HG03521 (cell line): ENCODE data around the gene HTR1E.
"Not testable (repeated sequence)": the region's sequence is repeated elsewhere in the genome, so short reads cannot be mapped to it uniquely, and the experiment has no call there.

Experiments
- ATAC-seq: cut with Tn5 transposase; IDR thresholded peaks from one replicate; pipeline ENCODE4 v1.9.1; 2021; ENCODE audit warnings: mild to moderate bottlenecking, moderate library complexity; ENCODE audit not compliant: unreplicated experiment

HTR1E gene, protein sequence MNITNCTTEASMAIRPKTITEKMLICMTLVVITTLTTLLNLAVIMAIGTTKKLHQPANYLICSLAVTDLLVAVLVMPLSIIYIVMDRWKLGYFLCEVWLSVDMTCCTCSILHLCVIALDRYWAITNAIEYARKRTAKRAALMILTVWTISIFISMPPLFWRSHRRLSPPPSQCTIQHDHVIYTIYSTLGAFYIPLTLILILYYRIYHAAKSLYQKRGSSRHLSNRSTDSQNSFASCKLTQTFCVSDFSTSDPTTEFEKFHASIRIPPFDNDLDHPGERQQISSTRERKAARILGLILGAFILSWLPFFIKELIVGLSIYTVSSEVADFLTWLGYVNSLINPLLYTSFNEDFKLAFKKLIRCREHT

DNA sequence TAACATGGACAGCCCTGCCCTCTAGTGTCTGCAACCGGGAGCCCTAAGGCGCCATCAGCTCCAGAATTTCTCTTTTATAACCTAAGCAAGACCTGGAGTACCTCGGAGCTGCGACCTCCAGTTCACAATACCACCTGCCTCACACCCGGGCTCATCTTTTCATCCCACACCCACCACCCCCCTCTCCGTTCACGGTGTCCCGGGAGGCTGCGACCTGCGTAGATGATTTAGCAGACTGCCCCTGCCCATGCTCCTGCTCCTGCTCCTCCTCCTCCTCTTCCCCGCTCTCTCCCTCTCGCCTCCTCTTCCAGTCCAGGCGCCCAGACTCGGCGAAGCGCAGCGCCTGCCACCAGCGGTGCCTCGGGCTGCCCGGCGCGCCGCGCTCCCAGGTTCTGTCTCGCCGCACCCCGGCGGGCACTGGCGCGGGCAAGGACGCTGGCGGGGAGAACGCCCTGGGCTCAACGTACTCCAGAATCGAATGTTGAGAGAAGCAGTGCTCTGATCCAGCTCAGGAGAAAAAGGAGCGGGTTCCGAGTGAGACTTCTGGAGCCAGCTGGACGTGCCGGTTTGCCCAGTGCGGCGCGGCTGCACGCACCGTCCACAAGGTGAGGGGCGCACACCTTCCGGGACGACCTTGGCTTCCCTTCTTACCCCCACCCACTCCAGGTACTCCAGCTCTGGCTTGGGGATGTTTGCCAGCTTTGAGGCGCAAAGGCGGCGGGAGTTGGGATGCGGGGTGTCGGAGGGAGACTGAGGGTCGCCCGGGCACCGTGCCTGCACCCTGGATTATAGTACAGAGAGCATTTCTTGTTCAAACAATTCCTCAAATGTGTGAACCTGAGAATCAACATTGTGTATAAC, at the start of gene HTR1E:
TSS of gene HTR1E (plus strand) at position 310 of the 861 bp plus-strand sequence. CDS start 77,807 bp downstream, outside the sequence.
- ATAC-seq: peak; percentile 54

DNA sequence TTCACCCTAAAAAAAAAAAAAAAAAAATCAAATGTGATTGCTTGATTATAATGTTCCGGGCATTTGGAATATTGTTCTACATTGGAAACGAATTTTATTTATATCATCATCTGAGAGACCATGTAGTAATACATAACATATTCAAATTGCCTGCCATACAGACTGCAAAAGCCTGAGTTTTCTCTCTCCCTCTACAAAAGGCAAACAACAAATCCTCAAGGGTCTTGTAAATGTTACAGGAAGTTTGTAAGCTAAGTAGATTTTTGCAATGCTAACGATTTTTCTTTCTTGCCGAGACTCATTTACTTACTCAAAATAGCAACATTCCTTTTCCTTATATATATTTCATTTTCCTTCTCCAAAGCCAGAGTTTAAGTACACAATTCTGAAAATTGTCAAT, 49.0 kb upstream of the HTR1E start:
- no peak for ATAC-seq

DNA sequence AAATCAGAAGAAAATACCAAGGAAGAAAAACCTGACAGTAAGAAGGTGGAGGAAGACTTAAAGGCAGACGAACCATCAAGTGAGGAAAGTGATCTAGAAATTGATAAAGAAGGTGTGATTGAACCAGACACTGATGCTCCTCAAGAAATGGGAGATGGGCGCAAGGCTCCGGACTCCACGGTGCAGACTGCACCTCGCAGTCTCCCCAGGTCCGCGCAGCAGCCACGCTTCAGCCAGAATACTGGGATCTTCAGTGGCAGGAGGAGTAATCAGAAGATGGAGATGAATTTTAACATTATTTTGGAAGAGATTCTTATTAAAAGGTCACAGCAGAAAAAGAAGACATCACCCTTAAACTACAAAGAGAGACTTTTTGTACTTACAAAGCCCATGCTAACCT, 40.1 kb upstream of the HTR1E start:
- not testable (repeated sequence) for ATAC-seq

DNA sequence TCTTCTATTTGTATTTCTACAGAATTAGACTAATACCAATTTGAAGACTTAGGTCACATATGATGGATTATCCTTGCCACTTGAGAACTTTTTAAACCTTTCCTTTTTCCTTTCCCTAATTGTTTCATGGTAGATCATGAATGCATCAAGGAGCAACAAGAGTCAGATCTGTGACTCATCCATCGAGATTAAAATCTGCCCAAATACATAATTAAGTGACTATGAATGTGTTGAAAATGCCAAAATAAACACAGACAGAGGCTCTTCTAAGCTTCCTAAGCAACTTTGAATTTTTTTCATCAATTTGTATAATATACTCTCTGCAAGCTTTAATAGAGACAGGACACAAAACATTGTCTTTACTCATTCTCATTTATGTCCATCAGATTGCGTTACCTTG, 23.5 kb upstream of the HTR1E start:
- ATAC-seq: no peak

DNA sequence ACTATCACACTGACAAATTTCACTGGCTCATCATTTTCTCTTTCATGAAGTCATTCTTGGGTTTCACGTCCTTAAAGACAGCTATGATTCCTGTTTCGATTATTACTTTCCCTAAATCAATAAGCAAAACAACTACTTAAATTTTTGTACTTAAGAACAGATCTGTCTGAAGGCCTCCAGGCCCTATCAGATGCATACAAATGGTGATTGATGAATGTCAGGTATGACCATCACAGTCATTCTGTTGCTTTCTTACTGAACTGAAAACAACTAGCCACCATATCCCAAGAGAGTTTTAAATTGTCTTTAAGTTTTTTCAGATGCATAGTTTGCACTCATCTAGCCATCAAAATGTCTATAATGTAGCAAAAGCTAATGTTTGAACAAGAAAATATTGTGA, 20.9 kb upstream of the HTR1E start:
- no peak for ATAC-seq

DNA sequence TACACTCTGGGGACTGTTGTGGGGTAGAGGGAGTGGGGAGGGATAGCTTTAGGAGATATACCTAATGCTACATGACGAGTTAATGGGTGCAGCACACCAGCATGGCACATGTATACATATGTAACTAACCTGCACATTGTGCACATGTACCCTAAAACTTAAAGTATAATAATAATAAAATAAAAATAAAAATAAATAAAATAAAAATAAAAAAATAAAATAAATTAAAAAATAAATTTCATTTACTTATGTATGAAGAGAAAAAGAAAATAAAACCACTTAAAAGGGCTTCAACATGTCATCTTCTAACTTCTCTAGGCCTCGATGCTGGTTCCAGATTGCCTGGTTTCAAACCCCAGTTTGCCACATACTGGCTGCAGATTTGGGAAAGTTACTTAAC, 10.2 kb upstream of the HTR1E start:
- ATAC-seq: not testable (repeated sequence)

DNA sequence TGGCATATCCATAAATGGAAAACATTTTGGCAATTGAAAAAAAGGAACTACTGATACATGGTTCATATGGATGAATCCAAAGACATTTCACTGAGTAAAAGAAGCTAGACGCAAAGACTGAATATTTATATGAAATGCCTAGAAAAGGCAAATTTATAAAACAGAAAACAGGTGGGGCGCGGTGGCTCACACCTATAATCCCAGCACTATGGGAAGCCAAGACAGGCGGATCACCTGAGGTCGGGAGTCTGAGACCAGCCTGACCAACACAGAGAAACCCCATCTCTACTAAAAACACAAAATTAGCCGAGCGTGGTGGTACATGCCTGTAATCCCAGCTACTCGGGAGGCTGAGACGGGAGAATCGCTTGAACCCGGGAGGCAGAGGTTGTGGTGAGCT, 9.5 kb upstream of the HTR1E start:
- ATAC-seq: not testable (repeated sequence)

DNA sequence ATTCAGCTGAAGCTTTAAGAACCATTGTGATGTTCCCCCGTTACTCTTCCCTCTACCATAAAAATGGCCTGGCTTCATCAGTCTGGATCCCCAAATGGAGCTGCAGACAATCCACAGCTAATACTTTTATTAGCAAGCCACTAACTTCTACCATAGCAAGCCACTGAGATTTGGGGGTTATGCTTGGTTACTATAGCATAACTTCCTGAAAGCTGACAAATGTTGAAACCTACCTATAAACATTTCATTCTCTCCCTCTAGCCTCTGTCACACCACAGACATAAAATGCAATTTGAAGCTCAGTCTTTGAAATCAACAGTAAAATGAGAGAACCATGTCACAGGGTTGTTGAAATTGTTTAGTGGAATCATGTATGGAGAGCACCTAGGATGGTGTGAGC, 3.0 kb upstream of the HTR1E start:
- ATAC-seq: no peak

DNA sequence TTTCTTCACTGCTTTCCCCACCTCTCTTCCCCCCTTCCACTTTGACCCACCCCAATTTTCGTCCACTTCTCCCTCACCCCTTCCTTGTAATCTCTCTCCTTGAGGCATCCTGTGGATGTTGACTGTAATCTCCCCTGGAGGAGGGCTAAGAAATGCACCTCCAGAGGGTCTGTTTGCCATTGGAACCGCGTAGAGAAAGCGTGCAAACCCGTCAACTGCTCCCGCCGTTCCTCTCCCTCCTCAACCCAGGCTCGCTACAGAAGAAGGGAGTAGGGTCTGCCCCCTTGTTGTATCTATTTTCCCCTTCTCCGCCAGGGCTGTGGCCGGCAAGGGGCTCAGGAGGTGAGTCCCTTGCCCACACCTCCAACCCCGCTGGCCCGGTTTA, 502 bp upstream of the HTR1E start:
- ATAC-seq: no peak

DNA sequence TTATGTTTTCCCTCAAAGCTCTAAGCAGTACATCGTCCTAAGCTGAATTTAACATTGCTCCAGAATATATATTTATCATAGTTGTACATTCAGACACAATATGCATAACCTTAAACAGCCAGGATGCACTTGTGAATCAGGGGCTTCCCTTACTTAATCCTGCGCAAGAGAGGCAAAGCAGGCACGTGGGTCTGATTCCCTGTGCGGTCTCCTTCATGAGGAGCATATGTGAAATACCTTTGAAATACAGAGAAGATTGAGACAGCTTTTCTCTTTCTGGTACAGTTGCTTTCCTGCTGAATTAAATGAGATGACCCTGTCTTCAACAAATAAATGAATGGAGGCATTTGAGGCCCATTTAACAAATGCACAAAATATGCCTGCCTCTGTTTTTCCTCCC, 1.5 kb downstream of the HTR1E start:
- ATAC-seq: no peak

DNA sequence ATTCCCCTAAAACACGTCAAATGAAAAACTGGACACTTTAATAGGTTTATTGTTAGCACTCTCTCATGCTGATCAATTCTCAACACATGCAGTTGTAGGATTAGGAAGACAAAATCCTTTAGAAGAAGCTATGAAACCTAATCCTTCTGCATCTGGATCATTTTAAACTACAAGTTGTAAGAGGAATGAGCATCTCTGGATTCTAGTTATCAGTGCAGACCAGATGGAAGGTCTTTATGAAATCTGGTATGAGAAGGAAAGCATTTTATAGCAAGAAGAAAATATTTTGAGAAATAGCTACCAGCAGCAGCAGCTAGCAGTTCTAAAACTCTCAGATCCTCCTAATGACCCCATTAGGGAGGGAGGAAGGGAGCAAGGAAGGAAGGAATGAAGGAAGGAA, 4.1 kb downstream of the HTR1E start:
- ATAC-seq: no peak

DNA sequence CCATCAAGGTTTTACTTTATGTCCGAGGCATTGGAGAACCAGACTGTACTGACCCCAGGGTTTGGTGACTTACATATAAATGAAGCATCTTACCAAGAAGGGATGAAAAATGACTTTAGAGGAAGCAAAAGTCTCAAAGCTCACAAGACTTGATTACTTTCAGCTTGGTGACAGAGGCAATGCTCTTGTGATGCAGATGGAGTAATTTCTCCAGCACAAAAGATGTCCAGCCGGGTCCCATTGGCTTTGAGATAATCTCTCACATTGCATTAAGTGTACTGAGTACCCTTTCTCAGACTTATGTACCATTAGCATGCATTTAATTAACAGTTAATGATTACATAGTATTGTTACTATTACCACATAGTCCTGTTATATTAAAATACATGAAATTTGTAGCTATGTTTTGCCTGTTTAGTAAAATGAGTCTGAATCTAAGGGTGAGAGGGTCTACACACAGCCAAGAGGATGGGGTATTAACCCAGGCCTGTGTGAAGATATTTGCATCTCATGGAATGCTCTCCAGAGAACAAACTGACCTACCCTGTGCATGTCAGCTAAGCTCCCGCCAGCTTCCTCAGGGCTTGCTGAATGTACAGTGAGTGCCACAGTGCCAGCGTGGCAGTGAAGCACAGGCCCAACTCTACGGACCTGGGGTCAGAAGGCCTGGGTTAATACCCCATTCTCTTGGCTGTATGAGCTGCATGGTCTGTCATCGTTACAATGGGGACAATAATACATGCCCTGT, 5.6 kb downstream of the HTR1E start:
- ATAC-seq: no peak

DNA sequence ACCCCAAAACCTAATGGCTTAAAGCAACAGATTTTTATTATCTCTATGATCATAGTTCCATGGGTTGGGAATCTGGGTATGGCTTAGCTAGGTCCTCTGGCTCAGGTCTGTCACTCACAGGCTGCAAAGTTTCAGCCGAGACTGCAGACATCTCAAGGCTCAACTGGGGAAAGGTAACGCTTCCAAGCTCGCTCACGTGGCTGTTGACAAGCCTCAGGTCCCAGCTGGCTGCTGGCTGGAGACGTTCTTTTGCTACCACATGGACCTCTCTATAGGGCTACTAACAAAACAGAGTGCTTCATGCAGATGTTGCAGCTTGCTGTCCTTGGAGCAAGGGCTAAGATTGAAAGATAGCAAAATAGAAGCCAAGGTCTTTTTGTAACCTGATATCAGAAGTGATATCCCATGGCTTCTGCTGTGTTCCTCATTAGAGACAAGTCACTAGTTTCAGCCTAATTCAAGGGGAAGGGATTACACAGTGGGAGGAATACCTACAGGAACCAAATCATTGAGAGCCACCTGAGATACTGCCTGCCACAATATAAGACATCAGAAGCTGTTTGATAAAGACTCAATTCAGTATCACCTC, 6.6 kb downstream of the HTR1E start:
- ATAC-seq: no peak

DNA sequence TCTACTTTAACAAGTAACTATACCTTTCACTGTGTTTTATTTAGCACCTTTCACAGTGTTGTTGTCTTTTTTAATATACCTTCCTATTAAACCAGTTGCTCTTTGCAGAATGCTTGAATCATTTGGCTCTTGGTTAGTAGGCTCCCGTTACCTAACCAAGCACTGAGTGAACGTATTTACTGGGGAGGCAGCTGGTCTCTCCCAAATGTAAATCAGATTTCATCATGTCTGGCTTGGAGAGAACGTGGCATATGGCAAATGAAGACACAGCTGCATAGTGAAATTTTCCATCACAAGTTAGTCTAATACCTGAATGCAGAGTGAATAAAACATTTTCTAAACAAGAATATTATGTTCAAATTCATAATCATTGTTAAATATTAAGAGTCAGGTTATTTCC, 12.4 kb downstream of the HTR1E start:
- no peak for ATAC-seq

DNA sequence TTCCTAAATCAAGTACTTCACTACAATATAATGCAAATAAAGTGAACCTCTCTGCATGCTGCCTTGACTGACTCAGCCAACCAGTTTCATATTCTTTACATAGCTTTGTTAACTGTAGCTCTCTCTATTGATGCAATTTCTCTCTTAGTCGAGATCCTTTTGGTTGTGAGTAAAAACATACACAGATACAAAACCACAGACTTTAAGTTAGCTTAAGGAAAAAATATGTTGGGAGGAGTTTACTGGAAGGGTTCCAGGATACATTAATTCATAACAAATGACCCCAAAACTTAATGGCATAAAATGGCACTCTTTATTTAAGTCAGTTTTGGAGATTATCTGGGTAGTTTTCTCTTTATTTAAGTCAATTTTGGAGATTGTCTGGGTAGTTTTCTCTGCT, 15.7 kb downstream of the HTR1E start:
- no peak for ATAC-seq

DNA sequence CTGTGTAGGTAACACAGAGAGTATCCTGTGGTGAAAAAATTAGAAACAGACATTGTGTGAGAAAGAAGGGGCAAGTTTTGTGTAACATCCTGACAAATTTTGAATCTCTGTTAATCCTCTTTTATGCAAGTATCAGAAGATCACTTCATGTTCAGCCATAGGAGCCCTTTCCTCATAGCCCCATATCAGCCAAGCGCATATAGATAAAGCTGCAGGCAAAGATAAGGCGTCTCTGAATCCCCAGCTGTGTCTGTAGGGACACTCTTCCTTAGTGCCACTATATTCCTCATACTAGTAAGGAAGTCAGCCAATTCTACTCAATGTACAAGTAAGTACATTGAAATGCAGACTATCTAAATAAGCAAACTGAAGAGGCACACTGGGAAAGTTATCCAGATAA, 22.3 kb downstream of the HTR1E start:
- ATAC-seq: no peak

DNA sequence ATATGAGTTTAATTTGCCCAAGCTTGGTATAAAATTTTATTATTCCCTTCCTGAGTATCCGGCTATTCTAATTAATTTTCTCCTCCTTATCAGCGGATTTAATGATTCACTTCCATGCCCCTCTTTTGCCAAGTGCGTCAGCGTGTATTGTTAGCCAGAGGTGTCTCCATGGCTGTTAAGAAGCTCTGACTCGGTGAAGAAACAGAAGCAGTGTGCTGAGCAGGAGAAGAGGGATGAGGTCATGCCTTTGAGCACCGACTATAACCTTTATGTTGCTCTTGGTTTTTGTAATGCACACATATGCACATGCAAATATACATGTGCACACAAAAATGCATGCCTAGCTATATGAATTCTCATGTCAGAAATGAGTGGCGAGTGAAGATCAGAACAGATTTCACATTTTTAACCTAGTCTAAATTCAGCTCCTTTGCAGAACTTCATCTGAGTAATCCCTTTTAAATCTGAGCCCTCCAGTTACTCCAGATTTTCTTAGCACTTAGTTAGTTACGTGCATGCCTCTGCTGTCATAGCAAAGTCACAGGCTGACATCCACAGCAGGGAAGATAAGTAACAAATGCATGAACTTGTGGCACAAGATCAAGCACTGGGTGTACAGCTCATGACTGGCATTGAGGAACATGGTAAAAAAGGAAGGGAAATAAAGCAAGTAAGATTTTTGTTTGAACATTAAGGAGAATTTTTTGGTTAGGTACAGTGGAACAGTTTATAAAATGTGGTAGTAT, 24.3 kb downstream of the HTR1E start:
- ATAC-seq: no peak

DNA sequence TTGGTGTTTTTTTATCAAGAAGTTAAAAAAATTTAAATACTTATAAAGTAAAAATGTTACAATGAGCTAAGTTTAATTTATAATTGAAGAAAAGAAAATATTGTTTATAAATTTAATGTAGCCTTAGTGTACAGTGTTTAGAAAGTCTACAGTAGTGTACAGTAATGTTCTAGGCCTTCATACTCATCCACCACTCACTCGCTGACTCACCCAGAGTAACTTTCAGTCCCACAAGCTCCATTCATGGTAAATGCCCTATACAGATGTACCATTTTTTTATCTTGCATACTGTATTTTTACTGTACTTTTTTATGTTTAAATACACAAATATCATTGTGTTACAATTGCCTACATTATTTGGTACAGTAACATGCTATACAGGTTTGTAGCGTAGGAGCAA, 26.0 kb downstream of the HTR1E start:
- no peak for ATAC-seq

DNA sequence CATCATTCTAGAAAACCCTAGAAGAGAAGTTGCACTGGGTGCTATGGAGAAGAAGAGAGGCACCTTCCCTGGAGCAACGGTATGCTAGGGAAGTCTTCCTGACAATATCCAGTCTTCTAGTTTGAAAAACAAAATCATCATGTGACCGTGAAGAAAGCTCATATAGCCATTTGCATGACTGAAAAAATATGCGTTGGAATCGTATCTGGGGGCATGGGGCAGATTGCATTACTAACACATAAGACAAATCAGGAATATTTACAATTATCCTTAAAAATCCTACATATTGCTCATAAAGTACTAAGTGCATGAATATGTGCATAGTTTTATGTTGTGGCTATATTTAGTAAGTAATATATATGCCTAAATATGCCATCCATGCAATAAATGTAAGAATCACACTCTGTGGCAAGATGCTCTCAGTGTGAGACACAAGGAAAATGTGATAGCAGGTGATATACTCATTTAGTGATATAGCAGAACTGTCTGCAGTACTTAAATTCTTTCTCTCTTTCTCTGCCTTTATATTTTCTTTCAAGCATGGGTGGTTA, 26.8 kb downstream of the HTR1E start:
- ATAC-seq: no peak

DNA sequence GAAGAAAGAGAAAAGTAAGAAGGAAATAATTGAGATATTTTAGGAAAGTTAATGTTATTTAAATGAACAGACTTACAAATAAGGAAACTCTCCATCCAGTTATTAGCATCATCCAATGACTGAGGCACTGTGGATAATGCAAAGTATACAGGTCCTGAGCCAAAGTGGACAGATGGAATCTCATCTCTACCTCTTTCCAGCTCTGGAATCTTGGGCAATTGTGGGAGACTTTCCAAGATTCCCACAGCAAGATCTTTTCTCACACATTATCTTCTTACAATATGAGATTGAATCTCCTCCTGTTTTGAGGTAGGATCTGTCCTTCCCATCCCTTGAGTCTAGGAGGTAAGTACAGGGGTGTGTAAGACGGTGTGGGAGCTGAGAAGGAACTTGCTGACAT, 28.9 kb downstream of the HTR1E start:
- ATAC-seq: no peak
